ENCODE measurements around the gene CSTF1.
"Not testable (repeated sequence)": the region's sequence is repeated elsewhere in the genome, so short reads cannot be mapped to it uniquely, and the experiment has no call there.

Gene CSTF1

GRCh38 chr20:56371977-56372376, 20.5 kb upstream of the CSTF1 start:
- no peak for DNase-seq

GRCh38 chr20:56372850-56373249, 19.6 kb upstream of the CSTF1 start:
- DNase-seq: no peak

GRCh38 chr20:56373942-56374341, 18.5 kb upstream of the CSTF1 start:
- DNase-seq: peak; percentile 93

GRCh38 chr20:56376331-56376730, 16.1 kb upstream of the CSTF1 start:
- DNase-seq: no peak

DNA sequence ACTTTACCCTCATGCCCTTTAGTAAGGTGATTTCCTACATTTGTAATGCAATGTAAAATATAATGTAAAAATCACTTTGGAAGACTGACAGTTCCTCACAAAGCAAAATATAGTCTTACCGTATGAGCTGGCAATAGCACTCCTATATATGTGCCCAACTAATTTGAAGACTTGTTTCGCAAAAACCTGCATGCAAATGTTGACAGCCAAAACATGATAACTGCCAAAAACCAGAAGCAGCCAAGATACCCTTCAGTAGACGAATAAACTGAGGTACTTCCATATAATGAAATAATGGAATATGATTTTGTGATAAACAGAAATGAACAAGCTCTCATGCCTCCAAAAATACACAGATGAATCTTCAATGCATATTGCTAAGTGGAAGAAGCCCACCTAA, 14.1 kb upstream of the CSTF1 start:
- no peak for DNase-seq

DNA sequence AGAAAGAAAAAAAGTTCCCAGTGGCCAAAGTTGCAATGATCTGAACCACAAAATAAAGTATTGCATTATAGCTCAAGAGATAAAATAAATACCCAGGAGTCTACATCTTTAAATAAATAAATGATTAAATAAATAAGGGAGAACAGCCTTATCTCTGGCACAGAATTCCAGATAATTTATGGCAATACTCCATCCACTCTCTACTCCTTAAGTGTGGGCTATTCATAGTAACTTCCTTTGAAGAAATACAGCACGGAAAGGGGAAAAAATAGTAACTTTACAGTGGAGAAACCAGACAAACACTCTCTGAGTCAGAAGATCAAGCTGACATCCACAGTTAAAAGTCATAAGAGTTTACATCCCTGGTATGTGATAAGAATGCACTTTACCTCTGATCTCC, 12.1 kb upstream of the CSTF1 start:
- no peak for DNase-seq

GRCh38 chr20:56381501-56381900, 10.9 kb upstream of the CSTF1 start:
- DNase-seq: no peak

GRCh38 chr20:56382696-56383095, 9.7 kb upstream of the CSTF1 start:
- DNase-seq: no peak

GRCh38 chr20:56383334-56383733, 9.1 kb upstream of the CSTF1 start:
- DNase-seq: no peak

DNA sequence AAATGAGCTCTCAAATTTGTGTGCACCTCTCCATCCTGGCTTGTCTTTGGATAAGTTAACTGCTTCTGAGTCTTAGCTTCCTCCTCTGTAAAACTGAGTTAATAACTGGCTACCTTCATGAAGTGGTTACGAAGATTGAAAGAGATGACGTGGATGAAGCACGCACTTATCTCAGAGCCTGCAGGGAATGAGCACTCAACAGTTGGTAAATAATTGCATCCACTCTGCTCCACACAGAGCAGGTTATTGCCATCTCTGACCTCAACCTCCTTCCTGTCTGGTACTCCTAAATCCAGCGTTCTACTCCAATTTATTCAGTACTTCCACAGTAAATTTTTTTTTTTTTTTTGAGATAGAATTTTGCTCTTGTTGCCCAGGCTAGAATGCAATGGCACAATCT, 7.3 kb upstream of the CSTF1 start:
- DNase-seq: no peak

- no peak for DNase-seq
These were observed 6.2 kb upstream of the CSTF1 start for GRCh38 chr20:56386219-56386618.

- DNase-seq: no peak
These were observed 3.6 kb upstream of the CSTF1 start for GRCh38 chr20:56388882-56389281.

GRCh38 chr20:56389807-56390206, 2.6 kb upstream of the CSTF1 start:
- DNase-seq: no peak

DNA sequence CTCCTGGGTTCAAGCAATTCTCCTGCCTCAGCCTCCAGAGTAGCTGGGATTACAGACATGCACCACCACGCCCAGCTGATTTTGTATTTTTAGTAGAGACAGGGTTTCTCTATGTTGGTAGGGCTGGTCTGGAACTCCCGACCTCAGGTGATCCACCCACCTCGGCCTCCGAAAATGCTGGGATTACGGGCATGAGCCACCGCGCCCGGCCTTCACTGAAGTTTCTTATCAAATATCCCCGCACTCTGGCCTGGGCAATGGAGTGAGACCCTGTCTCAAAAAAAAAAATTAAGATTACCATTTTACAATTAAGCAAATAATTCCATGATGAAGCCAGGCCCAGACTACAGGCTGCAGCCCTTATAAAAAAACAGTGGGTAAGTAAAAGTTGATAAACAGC, 2.0 kb upstream of the CSTF1 start:
- DNase-seq: not testable (repeated sequence)

GRCh38 chr20:56391037-56391436, 1.4 kb upstream of the CSTF1 start:
- DNase-seq: no peak

GRCh38 chr20:56391596-56392131, 781 bp upstream of the CSTF1 start:
- peak; percentile 6 for DNase-seq

DNA sequence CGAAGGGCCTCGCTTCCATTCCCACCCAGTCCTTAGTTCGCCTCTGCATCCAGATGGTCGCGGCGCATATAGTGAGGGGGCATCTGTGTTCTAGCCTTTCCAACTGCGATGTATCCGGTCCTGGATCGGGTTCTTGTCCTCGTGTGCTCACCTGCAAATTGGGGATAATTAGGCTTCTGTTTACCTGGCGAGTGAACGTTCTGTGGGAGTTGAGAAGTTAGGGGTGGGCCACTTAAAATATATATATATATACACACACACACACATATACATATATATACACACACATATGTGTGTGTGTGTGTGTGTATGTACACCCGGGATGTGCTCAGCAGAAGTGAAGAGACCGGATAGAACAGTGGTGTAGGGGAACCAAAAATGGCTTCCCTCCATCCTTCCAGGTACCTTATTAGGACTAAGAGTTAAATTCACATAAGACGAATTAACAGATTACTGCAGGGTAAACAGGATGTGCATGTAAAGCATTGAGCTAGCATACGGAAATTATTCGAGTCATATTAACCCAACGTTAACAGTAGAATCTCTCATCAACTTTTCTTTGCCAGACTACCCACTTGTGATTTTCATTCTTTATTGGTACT, 537 bp downstream of the CSTF1 start:
- DNase-seq: no peak

- no peak for DNase-seq
These were observed 1.2 kb downstream of the CSTF1 start for GRCh38 chr20:56393653-56394052.

- DNase-seq: no peak
These were observed 2.7 kb downstream of the CSTF1 start for GRCh38 chr20:56395166-56395565.

DNA sequence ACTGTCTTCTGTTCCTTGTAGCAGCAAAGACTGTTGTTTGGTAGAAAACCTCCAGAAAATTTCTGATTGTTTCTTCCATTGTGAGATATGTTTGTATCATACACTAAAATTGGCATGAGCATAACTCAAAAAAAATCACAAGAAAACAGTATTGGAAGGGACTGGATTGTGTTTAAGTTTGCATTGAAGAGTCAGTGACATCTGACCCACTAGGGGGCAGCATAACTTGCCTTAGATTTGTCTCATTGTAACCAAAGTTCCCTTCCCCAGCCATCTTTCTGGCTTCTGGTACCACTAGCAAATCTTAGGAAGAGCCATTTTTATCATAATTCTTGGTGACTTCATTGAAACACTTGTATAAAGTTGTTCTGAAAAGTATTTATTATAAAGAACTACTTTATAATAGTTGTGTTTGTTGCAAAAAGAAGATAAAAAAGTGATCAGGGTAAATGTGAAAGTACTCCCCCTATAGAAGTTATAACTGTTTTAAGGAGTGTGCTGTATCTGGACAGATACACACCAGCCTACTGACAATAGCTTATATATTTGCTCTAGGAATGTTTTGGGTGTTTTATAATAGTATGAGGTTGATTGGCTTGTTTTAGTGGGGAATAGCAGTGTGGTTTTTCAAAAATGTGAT, 7.7 kb downstream of the CSTF1 start:
- peak; percentile 70 for DNase-seq

GRCh38 chr20:56403465-56403864, 11.0 kb downstream of the CSTF1 start:
- no peak for DNase-seq

DNA sequence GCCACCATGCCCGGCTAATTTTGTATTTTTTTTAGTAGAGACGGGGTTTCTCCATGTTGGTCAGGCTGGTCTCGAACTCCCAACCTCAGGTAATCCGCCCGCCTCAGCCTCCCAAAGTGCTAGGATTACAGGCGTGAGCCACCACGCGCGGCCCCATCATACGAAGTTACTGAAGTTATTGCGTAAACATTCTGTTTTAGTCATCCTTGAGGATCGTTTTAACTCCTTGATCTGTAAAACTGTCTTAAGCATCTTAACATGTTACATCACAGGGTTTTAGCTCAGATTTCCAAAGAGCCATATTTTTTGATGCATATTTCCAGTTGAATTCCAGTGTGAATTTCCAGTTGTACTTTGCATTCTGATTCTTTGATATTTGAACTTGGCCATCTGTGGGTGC, 12.9 kb downstream of the CSTF1 start:
- not testable (repeated sequence) for DNase-seq

- no peak for DNase-seq
These were observed 14.5 kb downstream of the CSTF1 start for GRCh38 chr20:56406910-56407309.

GRCh38 chr20:56409521-56409920, 17.1 kb downstream of the CSTF1 start:
- no peak for DNase-seq

- DNase-seq: no peak
These were observed 17.5 kb downstream of the CSTF1 start for GRCh38 chr20:56409956-56410355.

Measured in fibroblast of skin of right quadriceps (primary cell).